Suppressor macrophage treated with lipopolysaccharide for 4 hours (primary cell): Measurements from ENCODE around the gene PCSK6.
"Not testable (repeated sequence)": the region's sequence is repeated elsewhere in the genome, so short reads cannot be mapped to it uniquely, and the experiment has no call there.

Source experiments
- DNase-seq: peaks from one replicate; pipeline ENCODE4 v3.0.0-alpha.2; 2020

The PCSK6 gene

DNA sequence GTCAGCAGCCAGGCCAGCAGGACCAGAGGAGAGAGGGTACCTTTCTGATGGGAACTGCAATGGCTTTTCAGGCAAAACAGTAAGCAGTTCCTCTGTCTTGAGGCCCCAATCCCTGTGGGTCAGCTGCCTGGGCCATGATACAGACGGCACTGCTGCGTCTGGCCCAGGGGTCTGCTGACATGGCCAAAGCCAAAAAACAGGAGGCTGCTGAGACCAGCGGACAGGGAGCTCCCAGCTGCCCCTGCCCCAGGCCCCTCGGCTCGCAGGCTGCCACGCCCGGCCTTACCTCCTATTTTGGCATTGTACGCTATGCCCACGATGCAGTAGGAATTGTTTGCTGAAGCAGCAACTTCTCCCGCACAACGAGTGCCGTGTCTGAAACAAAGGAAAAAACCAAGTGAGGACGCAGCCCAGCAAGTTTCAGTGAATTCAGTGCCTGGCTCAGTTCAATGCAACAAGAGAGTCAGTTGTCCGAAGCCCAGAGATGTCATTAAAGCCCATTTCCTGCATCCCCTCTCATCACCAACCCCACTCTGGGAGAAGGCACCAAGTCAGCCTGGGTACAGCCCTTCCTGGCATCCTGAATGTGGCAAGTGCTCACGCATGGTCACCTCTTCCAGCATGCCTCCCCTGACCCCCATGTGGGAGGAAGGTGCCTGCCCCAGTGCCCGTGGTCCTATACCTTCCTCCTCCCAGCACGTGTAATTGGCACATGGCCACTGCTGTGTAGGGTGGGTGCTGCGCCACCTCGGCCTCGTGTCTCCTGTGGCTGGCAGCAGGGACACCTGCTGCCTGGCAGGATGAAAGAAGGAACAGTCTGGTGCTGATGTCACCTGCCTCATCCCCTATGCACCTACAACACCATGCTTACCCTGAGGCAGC lies 61.7 kb downstream of the PCSK6 start:
- DNase-seq = no peak

DNA sequence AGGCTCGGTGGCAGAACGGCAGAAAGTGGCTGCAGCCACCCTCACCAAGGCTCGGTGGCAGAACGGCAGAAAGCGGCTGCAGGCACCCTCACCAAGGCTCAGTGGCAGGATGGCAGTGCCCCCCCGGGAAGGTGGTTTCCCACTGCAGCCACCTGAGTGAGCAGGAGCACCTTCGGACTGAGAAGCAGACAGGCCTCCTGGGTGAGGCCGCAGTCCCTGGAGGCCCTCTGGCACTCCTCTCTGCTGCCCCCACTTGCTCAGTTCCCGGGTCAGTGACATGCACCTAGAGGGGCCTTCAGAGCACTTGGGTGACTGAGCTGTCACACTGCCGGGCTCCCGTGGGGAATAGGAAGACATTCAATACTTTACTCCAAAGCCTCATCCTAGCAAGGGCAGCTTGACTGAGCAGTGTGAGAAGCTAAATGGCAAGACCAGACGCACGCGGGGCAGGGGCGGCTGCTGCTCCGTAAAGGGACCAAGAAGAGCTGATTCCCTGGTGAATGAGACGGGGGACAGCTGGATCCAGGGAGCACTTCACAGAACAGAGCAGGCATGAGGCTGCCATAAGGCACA lies 62.7 kb downstream of the PCSK6 start:
- DNase-seq = no peak

DNA sequence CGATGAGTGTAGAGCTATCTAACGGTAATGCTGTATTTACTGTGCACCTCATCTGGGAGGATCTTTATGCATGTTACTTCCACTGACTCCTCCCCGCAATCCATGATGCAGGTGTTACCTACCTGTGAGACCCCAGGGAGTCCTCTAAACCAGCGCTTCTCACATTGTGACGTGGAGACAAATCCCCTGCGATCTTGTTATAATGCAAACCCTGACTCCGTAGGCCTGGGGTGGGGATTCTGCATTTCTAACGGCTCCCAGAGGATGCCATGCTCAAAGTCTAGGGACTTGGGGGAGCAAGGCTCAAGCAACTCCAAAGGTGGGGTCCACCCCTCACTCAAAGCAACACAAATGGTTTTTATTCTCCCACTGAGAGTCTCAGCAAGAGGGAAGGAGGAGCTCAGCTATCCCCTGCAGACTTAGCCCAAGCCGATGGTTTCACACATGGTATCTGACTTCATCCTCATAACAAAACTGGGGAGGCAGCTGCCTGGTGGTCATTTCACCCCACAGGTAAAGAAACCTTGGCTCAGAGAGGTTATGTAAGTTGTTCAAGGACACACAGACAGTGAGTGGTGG lies 63.6 kb downstream of the PCSK6 start:
- no peak for DNase-seq

DNA sequence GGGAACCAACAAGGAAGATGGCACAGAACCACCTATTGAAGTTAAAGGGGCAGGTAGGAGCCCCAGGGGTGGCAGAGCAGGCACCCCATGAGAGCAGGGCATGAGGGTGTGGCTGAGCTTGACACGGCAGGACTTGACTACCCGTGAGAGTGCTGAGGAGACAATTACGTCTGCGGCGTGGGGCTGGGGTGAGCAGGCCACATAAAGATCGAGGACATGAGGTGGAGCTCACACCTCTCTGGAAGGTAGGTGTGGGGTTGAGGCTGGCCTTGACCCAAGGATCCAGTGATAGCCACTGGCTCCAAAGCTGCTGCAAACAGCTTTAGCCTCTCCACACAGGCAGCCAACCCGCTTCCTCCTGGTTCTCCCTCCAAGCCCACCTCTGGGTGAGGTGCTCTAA lies 64.5 kb downstream of the PCSK6 start:
- no peak for DNase-seq

DNA sequence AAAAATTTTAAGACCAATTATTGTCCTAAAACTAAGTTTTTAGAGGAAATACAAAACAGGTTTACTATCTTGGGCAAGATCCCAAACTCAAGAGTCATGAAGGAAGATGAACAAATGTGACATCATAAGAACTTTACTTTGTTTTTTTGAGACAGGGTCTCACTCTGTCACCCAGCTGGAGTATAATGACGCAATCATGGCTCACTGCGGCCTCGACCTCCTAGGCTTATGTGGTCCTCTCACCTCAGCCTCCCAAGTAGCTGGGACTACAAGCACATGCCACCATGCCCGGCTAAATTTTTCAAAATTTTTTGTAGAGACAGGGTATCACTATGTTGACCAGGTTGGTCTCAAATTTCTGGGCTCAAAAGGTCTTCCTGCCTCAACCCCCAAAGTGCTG lies 69.3 kb downstream of the PCSK6 start:
- no peak for DNase-seq

DNA sequence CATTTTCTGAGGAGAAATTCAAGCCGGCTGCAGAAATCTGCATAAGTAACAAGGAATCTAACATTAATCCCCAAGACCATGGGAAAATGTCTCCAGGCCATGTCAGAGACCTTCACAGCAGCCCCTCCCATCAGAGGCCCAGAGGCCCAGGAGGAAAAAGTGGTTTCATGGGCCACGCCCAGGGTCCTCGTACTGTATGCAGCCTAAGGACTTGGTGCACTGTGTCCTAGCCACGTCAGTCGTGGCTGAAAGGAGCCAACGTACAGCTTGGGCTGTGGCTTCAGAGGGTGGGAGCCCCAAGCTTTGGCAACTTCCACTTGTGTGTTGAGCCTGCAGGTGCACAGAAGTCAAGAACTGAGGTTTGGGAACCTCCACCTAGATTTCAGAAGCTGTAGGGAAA lies 73.0 kb downstream of the PCSK6 start:
- DNase-seq = not testable (repeated sequence)

DNA sequence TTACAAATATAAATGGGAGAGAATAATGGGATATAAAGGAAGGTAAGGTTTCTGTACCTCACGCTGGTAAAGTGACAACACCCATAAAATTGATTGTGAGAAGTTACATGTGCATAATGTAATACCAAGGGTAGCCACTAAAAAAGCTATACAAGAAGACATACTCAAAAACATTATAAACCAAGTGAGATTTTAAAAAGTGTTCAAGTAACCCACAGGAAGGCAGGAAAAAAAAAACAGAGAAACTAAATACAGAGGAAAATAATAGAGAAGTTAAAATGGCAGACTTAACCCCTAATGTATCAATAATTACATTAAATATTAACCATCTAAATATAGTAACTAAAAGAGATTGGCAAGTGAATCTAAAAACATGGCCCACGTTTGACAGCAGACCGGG lies 76.3 kb downstream of the PCSK6 start:
- DNase-seq = no peak

DNA sequence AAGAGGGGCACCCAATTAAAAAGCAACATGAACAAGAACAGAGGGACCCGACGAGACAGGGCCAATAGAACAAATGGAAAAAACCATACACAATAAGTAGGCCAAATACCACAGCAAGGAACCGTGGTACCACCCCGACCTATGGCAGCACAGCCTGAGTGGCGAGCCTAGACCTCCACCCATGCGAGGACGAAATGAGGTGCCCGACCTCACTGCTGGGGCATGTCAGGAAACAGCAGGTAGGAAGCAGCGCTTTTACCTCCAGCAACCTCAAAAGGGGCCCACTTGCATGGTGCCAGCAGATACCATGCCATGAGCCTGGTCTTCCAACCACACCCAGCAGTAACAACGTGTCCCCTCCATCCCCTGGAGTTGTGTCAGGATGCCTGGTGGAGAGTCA lies 77.9 kb downstream of the PCSK6 start:
- DNase-seq = no peak

DNA sequence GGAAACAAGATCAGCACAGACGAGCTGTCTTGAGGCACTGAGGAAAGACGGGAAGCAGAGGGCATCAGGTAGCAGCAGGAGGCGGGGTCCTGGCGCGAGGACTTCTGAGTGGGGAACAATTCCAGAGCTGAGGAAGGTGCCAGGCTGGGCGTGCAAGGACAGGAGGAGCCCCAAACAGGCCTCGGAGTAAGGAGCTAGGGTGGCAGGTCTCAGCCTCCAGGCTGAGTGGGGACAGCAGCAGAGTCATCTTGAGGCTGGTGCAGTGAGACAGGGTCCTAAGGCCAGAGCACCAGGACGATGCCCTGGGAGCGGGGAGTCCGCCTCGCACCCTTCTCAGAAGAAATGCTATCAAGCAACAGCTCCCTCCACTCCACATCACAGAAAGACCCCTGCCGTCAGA lies 78.4 kb downstream of the PCSK6 start:
- DNase-seq = no peak

DNA sequence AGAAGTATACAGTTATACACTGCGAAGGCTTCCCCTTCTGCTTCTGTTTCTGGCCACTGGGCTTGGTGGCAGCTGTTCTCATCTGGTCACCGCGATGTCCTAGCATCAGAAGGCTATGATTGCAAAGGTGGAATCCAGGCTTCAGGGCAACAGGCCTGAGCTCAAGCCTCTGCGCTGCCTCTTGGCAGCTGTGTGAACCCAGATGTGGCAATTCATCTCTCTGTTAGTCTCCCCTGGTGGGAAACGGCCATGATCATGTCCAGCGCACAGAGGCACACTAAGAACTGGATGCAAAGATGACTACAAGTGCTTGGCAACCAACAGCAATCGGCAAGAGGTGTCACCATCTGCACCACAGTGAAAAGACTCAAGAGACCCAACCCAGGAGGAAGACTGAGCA lies 78.9 kb downstream of the PCSK6 start:
- DNase-seq = no peak

DNA sequence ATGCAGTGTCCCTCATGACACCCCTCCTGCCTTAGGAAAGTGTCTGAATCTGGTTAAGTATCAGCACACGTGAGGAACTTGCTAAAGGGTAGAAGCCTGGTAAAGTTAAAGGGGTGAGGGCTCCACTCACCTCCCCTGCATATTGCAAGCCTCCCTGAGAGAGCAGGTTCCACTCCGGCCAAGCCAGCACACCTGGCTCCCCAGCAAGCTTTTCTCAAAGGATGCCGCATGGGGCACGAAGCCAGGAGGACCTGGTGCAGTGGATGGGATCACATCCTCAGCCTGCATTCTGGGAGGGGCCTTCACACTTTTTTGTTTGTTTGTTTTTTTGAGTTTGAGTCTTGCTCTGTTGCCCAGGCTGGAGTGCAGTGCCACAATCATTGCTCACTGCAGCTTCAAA lies 79.9 kb downstream of the PCSK6 start:
- DNase-seq = no peak

DNA sequence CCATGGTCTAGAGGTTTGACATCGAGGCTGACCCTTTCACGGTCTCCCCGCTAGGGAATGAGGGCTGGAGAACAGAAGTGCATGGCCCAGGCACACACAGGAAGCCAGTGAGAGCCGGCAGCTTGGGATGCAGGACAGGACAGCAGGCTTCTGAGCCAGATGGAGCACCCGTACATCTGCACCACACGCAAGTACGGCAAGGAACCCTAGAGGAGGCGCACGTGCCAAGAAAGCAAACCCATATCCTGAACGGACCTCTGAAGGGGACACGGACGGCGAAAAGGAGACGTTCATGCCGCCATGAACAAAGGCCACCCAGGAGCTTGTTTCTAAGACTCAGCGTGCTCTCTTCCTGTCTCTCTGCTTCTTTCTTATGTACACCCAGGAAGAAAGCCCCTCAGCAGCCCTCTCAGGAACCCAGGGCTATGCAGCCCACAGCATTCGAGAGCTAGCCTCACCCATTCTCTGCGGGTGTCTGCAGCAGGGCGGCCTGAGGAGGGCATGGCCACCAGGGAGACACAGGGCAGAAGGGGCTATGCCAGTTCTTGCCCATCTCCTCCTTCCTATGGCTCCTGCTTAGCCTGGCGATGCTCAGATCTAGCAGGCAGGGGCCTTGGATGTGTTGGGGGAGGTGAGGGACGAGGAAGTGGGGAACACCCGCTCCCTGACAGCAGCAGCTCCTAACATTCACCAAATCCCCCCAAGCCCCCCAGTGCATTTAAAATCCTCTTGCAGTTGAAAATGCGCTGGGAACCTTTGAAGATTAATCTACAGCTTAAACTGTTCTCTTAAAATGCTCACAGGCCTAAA lies 81.3 kb downstream of the PCSK6 start:
- DNase-seq = no peak

DNA sequence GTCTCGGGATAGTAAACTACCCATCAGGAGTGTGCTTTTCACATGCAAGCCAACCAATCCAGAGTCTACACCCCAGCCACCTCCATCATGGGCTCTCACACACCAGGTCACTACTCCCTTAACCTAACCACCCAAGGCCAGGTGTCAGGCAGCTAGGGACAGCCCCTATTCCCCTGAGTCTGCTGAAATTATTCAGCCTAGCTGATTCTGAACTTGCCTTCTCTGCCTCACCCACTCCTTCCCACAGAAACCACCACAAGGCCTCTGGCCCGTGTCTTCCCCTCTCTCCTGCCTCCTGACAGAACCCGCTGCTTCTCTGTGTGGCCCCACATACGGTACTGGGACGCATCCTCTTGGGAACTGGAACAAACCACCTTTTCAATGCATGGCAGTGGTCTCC lies 82.1 kb downstream of the PCSK6 start:
- DNase-seq = no peak

DNA sequence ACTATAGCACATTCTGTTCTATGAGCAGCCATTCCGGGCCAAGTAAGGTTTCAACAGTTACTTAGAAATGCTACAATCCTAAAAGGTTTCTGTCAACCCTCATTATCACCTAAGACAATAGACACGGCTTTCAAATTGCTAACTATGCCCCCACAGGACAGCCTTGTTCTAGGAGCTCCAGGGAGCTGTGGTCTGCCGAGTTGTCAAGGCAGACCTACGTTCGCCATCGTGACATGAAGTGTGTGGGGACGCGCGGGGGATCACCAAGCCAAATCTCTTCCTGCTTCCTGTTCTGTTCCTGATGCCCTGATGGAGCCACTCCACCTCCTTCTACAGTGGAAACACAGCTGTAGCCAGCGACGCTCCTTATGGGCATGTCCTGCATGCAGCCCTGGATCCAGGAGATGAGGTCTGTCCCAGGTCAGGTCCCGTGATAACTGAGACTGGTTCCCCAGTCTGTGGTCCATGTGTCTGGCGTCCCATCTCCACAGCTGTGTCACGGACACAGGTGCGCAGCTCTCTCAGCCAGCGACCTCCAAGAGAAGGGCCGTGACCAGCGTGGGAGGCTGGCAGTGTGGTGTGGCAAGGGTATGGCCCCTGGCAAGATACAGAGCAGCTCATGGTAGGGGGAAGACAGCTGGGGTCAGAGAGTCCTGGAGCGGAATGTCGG lies 82.8 kb downstream of the PCSK6 start:
- no peak for DNase-seq

DNA sequence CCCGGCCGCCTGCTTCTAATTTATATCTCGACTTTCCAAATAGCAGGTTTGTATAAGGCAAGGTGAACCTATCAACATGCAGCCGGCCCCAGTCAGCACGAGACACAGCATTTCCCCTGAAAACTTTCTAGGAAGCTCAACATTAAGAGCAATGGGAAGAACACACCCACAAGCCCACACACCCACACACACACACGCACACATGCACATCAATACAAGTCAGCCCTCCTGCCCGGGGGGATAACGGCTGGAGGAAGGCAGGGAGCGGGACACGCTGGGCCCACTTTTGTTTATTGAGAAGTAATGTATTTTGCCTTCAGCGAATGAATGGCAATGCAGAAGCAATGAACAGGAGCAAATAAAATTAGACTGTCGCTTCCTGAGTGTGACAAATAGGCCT lies 83.5 kb downstream of the PCSK6 start:
- DNase-seq = no peak

DNA sequence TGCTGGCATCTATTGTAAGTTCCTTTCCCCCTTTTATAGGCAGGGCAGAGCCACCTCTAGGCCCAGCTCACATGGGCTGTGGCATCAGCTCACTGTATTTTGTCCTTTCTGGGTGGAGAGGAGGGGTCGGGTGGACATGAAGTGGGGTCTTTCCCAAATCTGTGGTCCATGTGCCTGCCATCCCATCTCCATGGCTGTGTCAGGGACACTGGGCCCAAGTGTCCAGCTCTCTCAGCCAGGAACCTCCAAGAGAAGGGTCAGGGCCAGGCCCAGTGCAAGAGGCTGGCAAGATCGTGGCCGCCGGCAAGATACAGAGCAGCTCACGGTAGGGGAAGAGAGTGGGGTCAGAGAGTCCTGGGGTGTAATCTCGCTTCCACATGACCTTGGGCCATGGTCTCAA lies 85.3 kb downstream of the PCSK6 start:
- DNase-seq = no peak

DNA sequence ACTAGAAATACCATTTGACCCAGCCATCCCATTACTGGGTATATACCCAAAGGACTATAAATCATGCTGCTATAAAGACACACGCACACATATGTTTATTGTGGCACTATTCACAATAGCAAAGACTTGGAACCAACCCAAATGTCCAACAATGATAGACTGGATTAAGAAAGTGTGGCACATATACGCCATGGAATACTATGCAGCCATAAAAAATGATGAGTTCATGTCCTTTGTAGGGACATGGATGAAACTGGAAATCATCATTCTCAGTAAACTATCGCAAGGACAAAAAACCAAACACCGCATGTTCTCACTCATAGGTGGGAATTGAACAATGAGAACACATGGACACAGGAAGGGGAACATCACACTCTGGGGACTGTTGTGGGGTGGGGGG lies 86.6 kb downstream of the PCSK6 start:
- DNase-seq = not testable (repeated sequence)

DNA sequence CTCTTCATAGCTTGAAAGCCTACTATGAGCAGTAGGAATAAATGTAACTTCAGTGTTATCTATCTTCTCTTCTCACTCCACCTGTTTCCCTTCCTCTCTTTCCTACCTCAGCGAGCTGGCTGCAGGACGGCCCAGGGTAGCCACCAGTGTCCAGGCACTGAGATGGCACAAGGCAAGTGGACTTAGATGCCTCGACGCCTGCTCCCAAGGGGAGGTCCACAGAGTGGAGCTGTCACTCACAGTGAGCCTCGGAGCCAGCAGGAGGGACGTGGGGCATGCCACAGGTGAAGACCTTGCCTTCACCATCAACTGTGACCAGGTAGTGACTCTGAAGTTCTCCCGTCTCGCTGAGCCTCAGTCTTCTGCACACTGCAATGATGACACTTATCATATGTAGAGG lies 88.2 kb downstream of the PCSK6 start:
- DNase-seq = no peak

DNA sequence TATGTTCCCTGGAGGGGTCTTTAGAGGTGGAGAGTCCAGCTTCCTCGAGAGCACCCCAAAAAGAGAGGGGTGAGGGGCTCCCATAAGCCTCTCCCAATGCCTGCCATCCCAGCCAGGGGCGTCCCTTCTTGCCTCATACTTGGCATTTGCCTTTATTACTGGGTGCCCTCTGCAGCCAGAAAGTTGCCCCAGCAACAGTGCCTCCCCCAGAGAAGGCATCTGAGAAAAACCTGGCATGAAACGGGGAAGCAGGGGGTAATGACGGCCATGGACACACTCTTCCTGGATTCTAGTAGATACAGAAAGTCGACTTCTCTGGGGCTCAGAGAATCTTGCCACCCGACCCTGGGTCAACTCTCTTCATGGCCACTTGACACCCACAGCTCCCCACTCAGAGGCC lies 90.1 kb downstream of the PCSK6 start:
- DNase-seq = no peak

DNA sequence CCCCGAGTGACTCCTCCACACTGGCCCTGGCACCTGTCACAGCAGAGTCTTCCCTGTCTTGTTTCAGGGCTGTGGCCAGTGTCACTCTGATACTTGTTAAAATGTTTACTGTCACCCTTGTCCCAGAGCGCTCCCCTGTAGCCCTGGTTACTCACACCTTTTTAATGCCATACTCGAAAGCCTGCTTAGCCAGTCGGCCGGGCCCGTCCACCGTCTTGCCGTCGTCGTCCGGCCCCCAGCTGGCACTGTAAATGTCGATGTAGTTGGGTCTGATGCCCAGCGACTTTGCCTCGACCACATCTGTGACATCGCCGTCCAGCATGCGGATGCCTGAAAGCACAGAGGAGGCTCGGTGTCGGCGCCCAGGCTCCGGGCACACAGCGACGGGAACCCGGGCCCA lies 91.3 kb downstream of the PCSK6 start:
- DNase-seq = no peak

DNA sequence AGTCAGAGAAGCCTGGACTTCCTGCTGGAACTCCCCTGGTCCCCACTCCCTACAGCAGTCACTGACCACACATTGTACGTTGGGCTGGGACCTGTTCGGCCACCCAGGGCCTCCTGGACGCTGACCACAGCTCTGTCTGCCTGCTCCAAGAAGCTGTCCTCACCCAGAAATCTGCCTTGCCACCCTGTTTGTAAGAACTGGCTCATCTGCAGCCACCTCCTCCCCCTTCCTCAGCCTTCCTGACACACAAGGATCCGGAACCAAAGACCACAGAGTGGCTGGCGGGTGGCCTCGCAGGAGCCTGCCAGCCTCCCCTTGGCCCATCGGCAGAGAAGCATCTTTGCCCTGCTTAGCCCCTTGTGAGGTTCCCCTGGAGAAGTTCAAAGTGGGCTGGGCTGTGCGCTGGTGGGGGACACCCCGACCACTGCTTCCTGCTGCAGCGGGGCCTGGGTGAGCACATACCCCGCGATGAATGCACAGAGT lies 91.9 kb downstream of the PCSK6 start:
- DNase-seq = no peak

DNA sequence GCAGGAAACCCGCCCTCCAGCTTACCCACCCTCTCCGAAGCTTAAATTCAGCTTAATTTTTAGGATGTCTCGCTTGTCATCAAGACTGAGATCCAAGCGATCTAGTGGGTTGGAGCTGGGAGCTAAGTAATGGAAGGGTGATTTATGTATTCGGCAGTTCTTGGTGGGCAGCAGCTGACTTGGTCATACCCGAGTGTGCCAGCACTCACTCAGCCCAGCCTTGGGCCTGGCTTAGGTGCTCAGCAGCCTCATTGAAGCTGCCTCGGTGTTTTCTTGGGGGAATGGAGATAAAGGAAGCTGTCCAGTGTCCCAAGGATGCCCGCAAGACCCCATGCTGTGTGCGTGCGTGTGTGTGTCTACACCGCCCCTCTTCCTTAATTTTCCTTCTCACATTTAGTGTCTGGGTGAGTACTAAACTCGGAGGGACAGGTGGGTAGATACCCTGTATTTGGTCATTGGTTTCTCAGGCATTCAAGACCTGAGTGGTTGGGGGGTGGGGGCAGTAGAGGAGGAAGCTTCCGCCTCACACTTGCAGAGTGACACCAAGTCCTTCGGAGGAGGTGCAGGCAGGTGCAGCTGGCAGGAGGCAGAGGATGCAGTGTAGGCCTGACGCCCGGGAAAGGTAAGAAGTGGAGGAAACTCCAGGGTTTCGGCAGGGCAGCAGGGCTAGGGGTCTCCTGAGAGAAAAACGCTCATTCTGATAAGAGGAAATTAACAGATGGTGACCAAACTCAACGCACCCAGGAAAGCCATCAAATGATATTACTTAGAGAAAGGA lies 92.8 kb downstream of the PCSK6 start:
- DNase-seq = no peak
